ENCODE data around the gene MAPKBP1.

The MAPKBP1 gene

DNA sequence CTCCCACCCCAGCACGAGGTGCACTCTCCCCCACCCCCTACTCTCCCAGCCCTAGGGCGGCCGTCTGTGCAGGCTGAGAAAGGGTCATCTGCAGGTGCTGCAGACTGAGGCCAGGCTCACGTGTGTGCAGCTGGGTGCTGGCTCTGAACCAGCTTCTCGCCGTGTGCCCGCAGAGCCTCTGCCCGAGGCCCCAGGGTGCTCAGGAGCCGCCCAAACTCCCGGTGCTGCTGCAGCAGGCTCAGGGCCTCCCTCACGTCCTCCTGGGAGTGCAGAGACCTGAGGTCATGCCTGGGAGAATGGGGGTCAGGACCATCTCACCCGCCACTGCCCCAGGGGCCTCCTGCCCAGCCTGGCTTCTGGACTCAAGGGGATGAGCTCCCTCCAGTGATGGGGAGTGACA is 102.4 kb downstream of the MAPKBP1 start:
- H3K4me1 ChIP-seq (ENCODE audit: control insufficient read depth, insufficient read depth, low read length): no peaks in the 10 kb centered on the region
- no peaks in the 10 kb centered on the region for H3K36me3 ChIP-seq (ENCODE audit: control insufficient read depth, insufficient read depth, low read length, severe bottlenecking)
- no peak overlapping the region for H3K9ac ChIP-seq (ENCODE audit: low read length)
- DNase-seq (ENCODE audit: low read depth): no peak
- H3K9me3 ChIP-seq (ENCODE audit: control insufficient read depth, low read length): no peaks in the 10 kb centered on the region
- H3K27me3 ChIP-seq (replicated peaks; ENCODE audit: control insufficient read depth, insufficient read depth, low read length): peaks cover 50% of the 10 kb centered on the region
- H3K4me3 ChIP-seq (ENCODE audit: low read length): no peak overlapping the region

Measured in adipocyte (in vitro differentiated cells).